ENCODE data around the gene MXD4.

MXD4 gene

DNA sequence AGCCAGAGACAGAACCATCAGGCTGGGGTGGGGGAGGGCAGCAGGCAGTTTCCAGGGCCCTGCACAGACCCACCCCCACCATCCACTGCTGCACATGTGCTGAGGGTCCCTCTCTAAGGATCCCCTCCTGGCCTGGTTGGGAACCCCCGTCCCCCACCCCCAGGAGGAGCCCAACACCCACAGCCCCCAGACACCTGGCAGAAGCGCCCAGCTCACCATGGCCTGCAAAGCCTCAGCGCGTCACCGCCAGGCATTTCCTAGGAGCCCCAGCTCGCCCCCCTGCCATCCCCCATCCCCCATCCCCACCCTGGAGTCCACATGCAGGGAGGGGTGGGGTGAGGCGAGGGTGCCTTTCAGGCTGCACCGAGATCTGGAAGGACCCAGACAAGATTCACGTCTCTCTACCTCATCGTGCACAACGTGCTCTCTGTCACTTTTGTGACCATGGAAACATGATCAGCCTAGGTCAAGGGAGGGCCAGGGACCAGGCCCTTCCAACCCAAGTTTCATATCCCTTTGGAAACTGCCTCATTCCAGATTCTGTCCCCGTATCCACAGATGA lies 9.3 kb downstream of the MXD4 start:
- Histone ChIP-seq H3K27me3 (replicated peaks; ENCODE audit: control insufficient read depth, insufficient read depth, low read length) (no peaks in the 10 kb centered on the region), H3K36me3 (ENCODE audit: control insufficient read depth, insufficient read depth, low read length) (peaks cover 26% of the 10 kb centered on the region), H3K4me3 (replicated peaks; ENCODE audit: low read depth, low read length) (no peak overlapping the region)
- no peak for DNase-seq (ENCODE audit: extremely low read depth, insufficient read length)
- TF ChIP-seq, protein P1, sequence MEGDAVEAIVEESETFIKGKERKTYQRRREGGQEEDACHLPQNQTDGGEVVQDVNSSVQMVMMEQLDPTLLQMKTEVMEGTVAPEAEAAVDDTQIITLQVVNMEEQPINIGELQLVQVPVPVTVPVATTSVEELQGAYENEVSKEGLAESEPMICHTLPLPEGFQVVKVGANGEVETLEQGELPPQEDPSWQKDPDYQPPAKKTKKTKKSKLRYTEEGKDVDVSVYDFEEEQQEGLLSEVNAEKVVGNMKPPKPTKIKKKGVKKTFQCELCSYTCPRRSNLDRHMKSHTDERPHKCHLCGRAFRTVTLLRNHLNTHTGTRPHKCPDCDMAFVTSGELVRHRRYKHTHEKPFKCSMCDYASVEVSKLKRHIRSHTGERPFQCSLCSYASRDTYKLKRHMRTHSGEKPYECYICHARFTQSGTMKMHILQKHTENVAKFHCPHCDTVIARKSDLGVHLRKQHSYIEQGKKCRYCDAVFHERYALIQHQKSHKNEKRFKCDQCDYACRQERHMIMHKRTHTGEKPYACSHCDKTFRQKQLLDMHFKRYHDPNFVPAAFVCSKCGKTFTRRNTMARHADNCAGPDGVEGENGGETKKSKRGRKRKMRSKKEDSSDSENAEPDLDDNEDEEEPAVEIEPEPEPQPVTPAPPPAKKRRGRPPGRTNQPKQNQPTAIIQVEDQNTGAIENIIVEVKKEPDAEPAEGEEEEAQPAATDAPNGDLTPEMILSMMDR (IDR thresholded peaks at IDR 0.05; ENCODE audit: insufficient read depth, low read length, poor library complexity, severe bottlenecking) = no peak

DNA sequence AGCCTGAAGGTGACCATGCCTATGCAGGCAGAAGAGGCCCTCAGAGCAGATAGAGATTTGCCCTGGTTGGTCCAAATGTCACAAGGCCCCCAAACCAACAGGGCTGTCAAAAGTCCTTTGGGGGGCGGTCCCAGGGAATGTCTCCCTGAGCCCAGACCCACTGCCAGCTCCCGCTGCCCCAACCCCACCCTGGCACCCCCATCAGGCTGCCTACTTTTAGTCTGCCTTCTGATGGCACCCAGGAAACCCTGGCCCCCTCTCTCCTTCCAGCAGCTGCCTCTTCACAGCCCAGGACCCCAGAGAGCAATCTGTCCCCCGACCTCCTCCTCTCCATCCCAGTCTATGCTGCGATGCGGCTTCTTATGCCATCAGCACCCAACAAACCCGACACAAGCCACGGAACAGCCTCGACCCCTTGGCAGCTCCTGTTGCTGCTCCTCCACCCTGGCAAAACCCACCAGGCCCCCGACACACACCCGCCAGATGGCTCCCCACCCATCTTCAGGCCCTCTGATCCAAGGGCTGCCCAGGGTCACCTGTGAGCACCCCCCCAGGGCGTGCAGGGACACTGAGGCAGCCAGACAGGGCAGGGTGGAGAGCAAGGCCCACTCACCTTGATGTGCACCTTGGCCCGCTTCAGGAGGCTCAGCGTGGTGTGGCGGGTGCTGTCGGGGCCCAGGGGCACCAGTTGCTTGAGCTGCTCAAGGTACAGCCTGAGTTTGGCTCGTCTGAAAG lies 9.9 kb downstream of the MXD4 start:
- Histone ChIP-seq H3K27me3 (replicated peaks; ENCODE audit: control insufficient read depth, insufficient read depth, low read length) (no peaks in the 10 kb centered on the region), H3K36me3 (ENCODE audit: control insufficient read depth, insufficient read depth, low read length) (peaks cover 27% of the 10 kb centered on the region), H3K4me3 (replicated peaks; ENCODE audit: low read depth, low read length) (no peak overlapping the region)
- TF ChIP-seq, protein P1 (IDR thresholded peaks at IDR 0.05; ENCODE audit: insufficient read depth, low read length, poor library complexity, severe bottlenecking) = no peak
- DNase-seq (ENCODE audit: extremely low read depth, insufficient read length) = peak; percentile 4

DNA sequence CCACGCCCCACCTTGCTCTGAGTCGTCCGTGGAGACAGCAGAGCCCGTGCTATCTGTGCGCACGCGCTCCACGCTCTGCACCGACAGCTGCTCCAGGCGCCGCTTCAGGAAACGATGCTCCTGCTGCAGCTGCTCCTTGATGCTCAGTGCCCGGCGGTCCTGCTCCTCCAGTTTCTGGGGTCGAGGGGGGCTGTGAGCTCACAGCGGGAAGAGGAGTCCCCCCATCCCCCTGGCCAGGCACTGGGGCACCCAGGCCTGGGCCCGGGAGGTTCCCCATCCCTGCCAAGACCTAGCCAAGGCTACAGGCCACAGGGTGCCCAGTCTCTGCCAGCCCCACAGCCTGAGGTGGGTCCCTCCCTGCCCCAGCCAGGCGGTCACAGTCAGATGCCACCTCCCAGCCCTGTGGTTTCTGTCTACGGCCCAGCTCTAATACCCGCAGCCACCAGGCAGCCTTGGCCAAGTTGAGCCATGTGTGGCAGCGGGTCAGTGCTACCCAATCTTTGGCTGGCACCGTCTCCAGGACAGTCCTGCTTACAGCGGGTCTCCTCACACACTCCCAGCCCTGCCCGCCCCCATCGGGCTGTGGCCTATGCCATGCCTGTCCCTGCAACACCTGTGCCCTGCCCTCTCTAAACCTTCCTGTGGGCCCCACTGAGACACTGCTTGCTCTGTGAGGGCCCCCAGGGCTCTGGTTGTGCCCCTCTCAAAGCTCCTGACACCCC lies 10.7 kb downstream of the MXD4 start:
- Histone ChIP-seq H3K27me3 (replicated peaks; ENCODE audit: control insufficient read depth, insufficient read depth, low read length) (no peaks in the 10 kb centered on the region), H3K36me3 (ENCODE audit: control insufficient read depth, insufficient read depth, low read length) (peaks cover 27% of the 10 kb centered on the region), H3K4me3 (replicated peaks; ENCODE audit: low read depth, low read length) (no peak overlapping the region)
- DNase-seq (ENCODE audit: extremely low read depth, insufficient read length) = peak; percentile 6
- TF ChIP-seq, protein P1 (IDR thresholded peaks at IDR 0.05; ENCODE audit: insufficient read depth, low read length, poor library complexity, severe bottlenecking) = no peak

DNA sequence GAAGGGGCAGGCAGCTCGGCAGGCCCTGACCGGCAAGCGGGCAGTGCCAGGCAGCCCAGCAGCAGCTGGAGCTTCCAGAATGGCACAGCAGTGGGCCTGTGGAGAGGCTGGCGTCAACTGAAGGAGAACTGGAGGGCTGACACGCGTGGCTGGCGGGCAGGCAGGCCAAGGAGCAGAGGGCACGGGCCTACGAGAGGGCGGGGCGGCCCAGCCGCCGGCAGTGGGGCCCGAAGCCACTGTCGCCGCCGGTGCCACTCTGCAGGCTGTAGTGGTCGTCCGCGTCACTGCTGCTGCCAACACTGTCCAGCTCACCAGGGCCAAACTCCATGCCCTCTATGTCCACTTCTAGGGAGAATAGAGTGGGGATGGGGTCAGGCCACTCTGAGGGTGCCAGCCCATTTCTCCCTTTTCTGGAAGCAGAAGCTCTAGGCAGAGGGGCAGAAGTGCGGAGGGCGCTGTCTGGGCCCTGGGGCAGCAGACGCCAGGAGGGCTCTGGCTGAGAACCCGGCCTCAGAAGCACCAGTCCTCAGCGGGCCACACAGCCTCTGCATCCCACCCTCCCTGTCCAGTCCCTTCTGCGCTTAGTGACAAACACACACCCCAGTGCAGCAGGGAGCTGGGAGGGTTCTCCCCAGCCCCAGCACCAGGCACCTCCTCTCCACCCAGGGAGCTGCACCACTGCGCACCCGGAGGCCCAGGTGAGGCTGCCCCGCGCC lies 11.4 kb downstream of the MXD4 start:
- DNase-seq (ENCODE audit: extremely low read depth, insufficient read length) = peak; percentile 1
- H3K27me3 ChIP-seq (replicated peaks; ENCODE audit: control insufficient read depth, insufficient read depth, low read length) = no peaks in the 10 kb centered on the region
- TF ChIP-seq, protein P1 (IDR thresholded peaks at IDR 0.05; ENCODE audit: insufficient read depth, low read length, poor library complexity, severe bottlenecking) = no peak

DNA sequence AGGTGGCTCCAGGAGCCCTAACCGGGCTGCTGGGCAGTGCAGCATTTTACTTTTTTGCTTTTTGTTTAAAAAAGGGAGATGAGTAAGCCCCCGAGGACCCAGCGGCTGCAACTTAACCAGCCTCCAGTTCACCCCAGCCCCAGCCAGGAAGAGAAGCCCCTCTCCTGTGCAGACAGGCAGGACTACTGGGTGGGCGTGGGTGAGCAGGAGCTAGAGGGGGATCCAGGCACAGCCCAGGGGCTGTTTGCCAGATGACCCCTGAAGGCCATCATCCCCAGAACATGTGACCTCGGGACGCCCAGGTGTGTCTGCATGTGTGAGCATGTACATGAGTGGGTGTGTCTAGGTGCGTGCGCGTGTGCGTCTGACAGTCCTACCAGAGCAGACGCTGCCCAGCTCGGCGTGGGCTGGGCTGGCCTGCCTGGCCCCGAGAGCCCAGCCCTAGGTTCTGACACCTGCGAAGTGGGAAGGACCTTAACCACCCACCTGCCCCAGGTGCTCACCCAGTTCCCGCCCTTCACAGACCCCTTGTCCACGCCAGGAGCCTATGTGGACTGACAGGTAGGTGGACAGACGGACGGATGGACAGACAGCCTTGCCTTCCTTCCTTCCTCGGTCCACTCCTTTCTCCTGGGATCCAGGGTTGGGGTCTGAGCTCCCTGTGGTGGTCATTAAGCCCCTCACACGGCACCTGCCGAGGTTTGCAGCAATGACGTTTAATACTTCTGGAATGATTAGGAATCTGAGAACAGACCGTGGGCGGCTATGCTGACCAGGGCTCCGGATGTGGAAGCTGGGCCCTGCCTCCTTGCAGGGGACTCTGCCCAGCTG lies 12.2 kb downstream of the MXD4 start:
- H3K4me3 ChIP-seq (replicated peaks; ENCODE audit: low read depth, low read length) = no peak overlapping the region
- TF ChIP-seq, protein P1 (IDR thresholded peaks at IDR 0.05; ENCODE audit: insufficient read depth, low read length, poor library complexity, severe bottlenecking) = no peak
- H3K36me3 ChIP-seq (ENCODE audit: control insufficient read depth, insufficient read depth, low read length) = peaks cover 19% of the 10 kb centered on the region
- peak; percentile 11 for DNase-seq (ENCODE audit: extremely low read depth, insufficient read length)
- H3K27me3 ChIP-seq (replicated peaks; ENCODE audit: control insufficient read depth, insufficient read depth, low read length) = no peaks in the 10 kb centered on the region

More for the DNA sequence above, 11.4 kb downstream of the MXD4 start:
- H3K36me3 ChIP-seq (ENCODE audit: control insufficient read depth, insufficient read depth, low read length) = peaks cover 24% of the 10 kb centered on the region
- no peak overlapping the region for H3K4me3 ChIP-seq (replicated peaks; ENCODE audit: low read depth, low read length)

All from GM06990 (cell line).